Measurements from ENCODE around the gene BEGAIN.

Gene BEGAIN

DNA sequence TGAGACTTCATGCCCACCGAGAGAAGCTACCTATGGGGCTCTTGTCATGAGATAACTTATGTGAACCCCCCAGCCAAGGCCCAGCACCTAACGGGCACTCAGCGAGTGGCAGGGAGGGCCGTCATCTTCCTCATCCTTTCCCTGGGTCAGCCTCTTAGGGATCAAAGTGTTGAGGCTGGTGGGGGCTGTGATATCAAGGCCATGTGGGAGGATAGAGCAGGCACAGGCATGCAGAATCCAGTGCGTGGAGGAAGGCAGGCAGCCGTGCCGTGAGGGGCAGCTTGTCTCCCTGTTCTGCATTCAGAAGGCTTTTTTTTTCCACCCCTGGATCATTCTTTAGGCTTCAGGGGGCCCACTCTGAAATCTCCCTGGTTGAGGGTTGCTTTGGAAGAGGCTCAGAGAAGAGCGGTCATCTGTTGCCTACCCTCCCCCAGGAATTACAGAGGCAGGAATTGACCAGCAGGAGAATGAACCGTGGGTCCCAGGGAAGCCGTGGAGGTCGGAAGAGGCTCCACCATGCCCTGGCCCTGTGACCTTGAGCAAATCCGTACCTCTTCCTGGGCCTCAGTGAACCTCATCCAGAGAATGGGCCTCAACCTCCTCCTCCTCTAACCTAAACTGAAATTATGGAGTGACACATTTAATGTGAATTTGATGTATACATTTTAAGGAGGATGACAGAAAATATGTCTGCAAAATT, 62.8 kb downstream of the BEGAIN start:
- Histone ChIP-seq H4K20me1 (ENCODE audit: insufficient read depth, low read length) (no peaks in the 10 kb centered on the region), H3K9me3 (ENCODE audit: low read length) (no peaks in the 10 kb centered on the region), H3K9me2 (ENCODE audit: low read depth, low read length) (no peaks in the 10 kb centered on the region), H3K9ac (ENCODE audit: low read length) (no peak overlapping the region), H3K4me1 (ENCODE audit: insufficient read depth, low read length, severe bottlenecking) (no peaks in the 10 kb centered on the region), H3K27ac (ENCODE audit: low read depth, low read length, poor library complexity, severe bottlenecking) (no peak overlapping the region), H2AFZ (ENCODE audit: low read length) (no peak overlapping the region), H3F3A (ENCODE audit: insufficient read depth, low read length) (no peaks in the 10 kb centered on the region), H3K79me2 (ENCODE audit: insufficient read depth, low read length) (no peaks in the 10 kb centered on the region), H3K4me2 (ENCODE audit: low read length) (no peak overlapping the region), H3K36me3 (ENCODE audit: insufficient read depth, low read length) (0 out of 2 replicates have a peak, but pooled peaks cover 5% of the 10 kb centered on the region), H3K4me3 (ENCODE audit: low read depth, low read length, poor library complexity, severe bottlenecking) (no peak overlapping the region), H3K27me3 (ENCODE audit: insufficient read depth, low read length) (no peaks in the 10 kb centered on the region)
- TF ChIP-seq, protein P1, sequence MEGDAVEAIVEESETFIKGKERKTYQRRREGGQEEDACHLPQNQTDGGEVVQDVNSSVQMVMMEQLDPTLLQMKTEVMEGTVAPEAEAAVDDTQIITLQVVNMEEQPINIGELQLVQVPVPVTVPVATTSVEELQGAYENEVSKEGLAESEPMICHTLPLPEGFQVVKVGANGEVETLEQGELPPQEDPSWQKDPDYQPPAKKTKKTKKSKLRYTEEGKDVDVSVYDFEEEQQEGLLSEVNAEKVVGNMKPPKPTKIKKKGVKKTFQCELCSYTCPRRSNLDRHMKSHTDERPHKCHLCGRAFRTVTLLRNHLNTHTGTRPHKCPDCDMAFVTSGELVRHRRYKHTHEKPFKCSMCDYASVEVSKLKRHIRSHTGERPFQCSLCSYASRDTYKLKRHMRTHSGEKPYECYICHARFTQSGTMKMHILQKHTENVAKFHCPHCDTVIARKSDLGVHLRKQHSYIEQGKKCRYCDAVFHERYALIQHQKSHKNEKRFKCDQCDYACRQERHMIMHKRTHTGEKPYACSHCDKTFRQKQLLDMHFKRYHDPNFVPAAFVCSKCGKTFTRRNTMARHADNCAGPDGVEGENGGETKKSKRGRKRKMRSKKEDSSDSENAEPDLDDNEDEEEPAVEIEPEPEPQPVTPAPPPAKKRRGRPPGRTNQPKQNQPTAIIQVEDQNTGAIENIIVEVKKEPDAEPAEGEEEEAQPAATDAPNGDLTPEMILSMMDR (IDR thresholded peaks at IDR 0.05; ENCODE audit: low read length) = no peak
- no peak for TF ChIP-seq EZH2 (IDR thresholded peaks at IDR 0.05; ENCODE audit: borderline replicate concordance, low read length)

DNA sequence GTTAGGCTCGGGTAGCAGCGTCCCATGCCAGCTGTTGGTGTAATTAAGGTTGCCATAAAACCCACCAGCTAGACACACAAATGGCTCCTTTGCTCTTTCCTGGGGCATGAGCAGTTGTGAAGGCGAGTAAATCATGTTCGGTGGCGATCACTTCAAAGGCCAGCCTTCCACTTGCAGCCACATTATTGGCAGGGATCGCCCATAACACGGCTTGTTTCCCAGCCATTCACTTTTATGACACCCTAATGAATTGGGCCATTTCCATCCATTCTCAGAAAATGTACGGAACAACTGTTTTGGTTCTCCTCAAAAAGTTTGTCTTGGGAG, 63.4 kb downstream of the BEGAIN start:
- Histone ChIP-seq H3K9me3 (ENCODE audit: low read length) (no peaks in the 10 kb centered on the region), H3F3A (ENCODE audit: insufficient read depth, low read length) (no peaks in the 10 kb centered on the region), H3K27me3 (ENCODE audit: insufficient read depth, low read length) (no peaks in the 10 kb centered on the region), H3K36me3 (ENCODE audit: insufficient read depth, low read length) (0 out of 2 replicates have a peak, but pooled peaks cover 5% of the 10 kb centered on the region), H3K27ac (ENCODE audit: low read depth, low read length, poor library complexity, severe bottlenecking) (no peak overlapping the region), H3K4me1 (ENCODE audit: insufficient read depth, low read length, severe bottlenecking) (no peaks in the 10 kb centered on the region), H3K9ac (ENCODE audit: low read length) (no peak overlapping the region), H3K79me2 (ENCODE audit: insufficient read depth, low read length) (no peaks in the 10 kb centered on the region), H3K4me2 (ENCODE audit: low read length) (no peak overlapping the region), H4K20me1 (ENCODE audit: insufficient read depth, low read length) (no peaks in the 10 kb centered on the region), H2AFZ (ENCODE audit: low read length) (no peak overlapping the region), H3K4me3 (ENCODE audit: low read depth, low read length, poor library complexity, severe bottlenecking) (no peak overlapping the region), H3K9me2 (ENCODE audit: low read depth, low read length) (no peaks in the 10 kb centered on the region)
- no peak for TF ChIP-seq EZH2 (IDR thresholded peaks at IDR 0.05; ENCODE audit: borderline replicate concordance, low read length)
- TF ChIP-seq, protein P1 (IDR thresholded peaks at IDR 0.05; ENCODE audit: low read length) = no peak

DNA sequence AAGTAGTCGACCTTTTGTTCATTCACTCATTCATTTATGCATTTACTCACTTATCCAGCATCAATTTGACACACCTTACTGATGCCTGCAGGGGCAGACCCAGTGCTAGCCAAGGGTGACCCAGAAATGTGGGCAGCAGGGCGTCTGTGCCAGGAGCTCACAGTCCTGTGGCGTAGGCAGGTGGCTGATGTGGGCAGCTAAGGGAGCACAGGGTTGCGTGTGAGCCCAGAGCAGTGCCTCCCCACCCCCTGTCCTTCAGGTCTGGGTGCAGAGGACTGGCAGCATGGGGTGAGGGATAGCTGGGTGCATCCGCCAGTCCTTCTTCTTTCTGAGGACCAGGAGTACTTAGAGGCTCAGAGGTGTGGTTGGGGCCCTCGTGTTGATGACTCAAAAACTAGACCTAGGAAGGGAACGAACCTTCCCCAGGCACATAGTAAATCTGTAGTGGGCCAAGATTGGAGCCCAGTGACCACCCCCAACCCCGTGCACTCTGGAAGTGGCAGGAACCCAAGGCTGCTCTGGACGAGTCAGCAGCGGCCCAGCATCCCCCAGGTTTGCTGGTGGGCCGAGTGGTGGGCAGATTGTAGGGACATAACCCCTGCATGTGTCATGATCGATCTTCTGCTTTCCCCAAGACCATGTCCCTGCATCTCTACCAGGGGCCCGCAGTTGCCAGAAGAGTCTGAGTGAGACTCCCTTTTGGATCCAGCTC, 63.9 kb downstream of the BEGAIN start:
- H3K9me3 ChIP-seq (ENCODE audit: low read length) = no peaks in the 10 kb centered on the region
- no peaks in the 10 kb centered on the region for H3K9me2 ChIP-seq (ENCODE audit: low read depth, low read length)
- H3K27me3 ChIP-seq (ENCODE audit: insufficient read depth, low read length) = no peaks in the 10 kb centered on the region
- no peaks in the 10 kb centered on the region for H3K4me1 ChIP-seq (ENCODE audit: insufficient read depth, low read length, severe bottlenecking)
- H3K36me3 ChIP-seq (ENCODE audit: insufficient read depth, low read length) = 0 out of 2 replicates have a peak, but pooled peaks cover 5% of the 10 kb centered on the region
- no peaks in the 10 kb centered on the region for H3F3A ChIP-seq (ENCODE audit: insufficient read depth, low read length)
- H3K9ac ChIP-seq (ENCODE audit: low read length) = no peak overlapping the region
- H3K79me2 ChIP-seq (ENCODE audit: insufficient read depth, low read length) = no peaks in the 10 kb centered on the region
- TF ChIP-seq, protein P1 (IDR thresholded peaks at IDR 0.05; ENCODE audit: low read length) = no peak
- TF ChIP-seq EZH2 (IDR thresholded peaks at IDR 0.05; ENCODE audit: borderline replicate concordance, low read length) = no peak
- H3K27ac ChIP-seq (ENCODE audit: low read depth, low read length, poor library complexity, severe bottlenecking) = no peak overlapping the region
- H2AFZ ChIP-seq (ENCODE audit: low read length) = no peak overlapping the region
- H3K4me3 ChIP-seq (ENCODE audit: low read depth, low read length, poor library complexity, severe bottlenecking) = no peak overlapping the region
- no peak overlapping the region for H3K4me2 ChIP-seq (ENCODE audit: low read length)
- H4K20me1 ChIP-seq (ENCODE audit: insufficient read depth, low read length) = no peaks in the 10 kb centered on the region

Data from OCI-LY1 (cell line).